Measurements from ENCODE around the gene GTSE1. TPM values are rescaled to one million over a fixed set of nuclear protein-coding genes. Genes with fewer than 3 reads are reported as not detected.

Gene GTSE1
- total and polyA plus RNA-seq, 2 donors (not counting 1 experiment from before 2014, with no cell fraction given), result 2.0 to 3.6 TPM

DNA sequence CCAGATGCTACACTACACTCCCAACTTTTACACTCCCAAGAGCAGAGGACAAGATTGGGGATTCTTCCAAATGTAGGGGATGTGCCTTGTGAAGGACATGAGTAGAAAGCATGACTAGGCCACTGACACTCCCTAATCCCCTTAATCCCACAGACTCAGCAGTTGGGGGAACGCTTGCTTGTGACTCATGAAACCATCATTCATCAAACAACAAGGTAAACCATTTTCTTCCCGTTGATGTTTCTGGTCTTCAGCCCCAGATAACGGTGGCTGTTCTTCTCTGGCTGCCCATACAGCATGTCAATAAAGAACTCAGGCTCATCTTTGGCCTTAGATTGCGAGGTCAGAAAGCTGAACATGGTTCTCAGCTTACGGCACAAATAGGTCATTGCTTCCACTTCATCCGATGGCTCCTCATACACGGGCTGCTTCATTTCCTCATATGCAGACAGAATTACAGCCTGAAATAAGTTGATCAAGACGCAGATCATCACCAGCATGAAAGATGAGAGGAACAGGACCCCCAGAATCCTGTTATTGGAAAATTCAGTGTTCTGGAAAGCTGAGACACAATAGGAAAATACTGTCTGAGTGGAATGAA, 40.2 kb upstream of the GTSE1 start:
- TF ChIP-seq, protein P1, sequence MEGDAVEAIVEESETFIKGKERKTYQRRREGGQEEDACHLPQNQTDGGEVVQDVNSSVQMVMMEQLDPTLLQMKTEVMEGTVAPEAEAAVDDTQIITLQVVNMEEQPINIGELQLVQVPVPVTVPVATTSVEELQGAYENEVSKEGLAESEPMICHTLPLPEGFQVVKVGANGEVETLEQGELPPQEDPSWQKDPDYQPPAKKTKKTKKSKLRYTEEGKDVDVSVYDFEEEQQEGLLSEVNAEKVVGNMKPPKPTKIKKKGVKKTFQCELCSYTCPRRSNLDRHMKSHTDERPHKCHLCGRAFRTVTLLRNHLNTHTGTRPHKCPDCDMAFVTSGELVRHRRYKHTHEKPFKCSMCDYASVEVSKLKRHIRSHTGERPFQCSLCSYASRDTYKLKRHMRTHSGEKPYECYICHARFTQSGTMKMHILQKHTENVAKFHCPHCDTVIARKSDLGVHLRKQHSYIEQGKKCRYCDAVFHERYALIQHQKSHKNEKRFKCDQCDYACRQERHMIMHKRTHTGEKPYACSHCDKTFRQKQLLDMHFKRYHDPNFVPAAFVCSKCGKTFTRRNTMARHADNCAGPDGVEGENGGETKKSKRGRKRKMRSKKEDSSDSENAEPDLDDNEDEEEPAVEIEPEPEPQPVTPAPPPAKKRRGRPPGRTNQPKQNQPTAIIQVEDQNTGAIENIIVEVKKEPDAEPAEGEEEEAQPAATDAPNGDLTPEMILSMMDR (conservative IDR thresholded peaks at IDR 0.05 in 1 of 2, IDR thresholded peaks at IDR 0.05 in 1 of 2; ENCODE audit: low read depth in 1 of 2, low read length in 2 of 2), result no peak
- no peak for TF ChIP-seq EZH2 (IDR thresholded peaks at IDR 0.05; ENCODE audit: low read length, missing control alignments)
- Histone ChIP-seq H3K4me2 (ENCODE audit: extremely low read depth, insufficient read depth, low read length) (no peak overlapping the region), H3K36me3 (ENCODE audit: control insufficient read depth, insufficient read depth, low read length) (no peaks in the 10 kb centered on the region), H3K27ac (ENCODE audit: insufficient read depth, low read length) (no peak overlapping the region), H2AFZ (ENCODE audit: low read length) (no peak overlapping the region), H3K79me2 (ENCODE audit: control insufficient read depth, insufficient read depth, low read length) (no peaks in the 10 kb centered on the region), H3K9me3 (ENCODE audit: control insufficient read depth, insufficient read depth, low read depth, low read length) (no peaks in the 10 kb centered on the region), H4K20me1 (ENCODE audit: control insufficient read depth, extremely low read depth, insufficient read depth, low read length) (no peaks in the 10 kb centered on the region), H3K27me3 (ENCODE audit: control insufficient read depth, insufficient read depth, low read length) (peaks cover 8% of the 10 kb centered on the region), H3K9ac (ENCODE audit: insufficient read depth, low read length) (no peak overlapping the region), H3K4me3 (replicated peaks in 1 of 4; ENCODE audit: control extremely low read depth in 1 of 4, insufficient read depth in 1 of 4, low read depth in 3 of 4, low read length in 4 of 4) (no peak overlapping the region), H3K4me1 (ENCODE audit: control insufficient read depth, extremely low read depth, insufficient read depth, low read length) (no peaks in the 10 kb centered on the region)
- DNase-seq (ENCODE audit: low read depth in 2 of 2), result no peak

DNA sequence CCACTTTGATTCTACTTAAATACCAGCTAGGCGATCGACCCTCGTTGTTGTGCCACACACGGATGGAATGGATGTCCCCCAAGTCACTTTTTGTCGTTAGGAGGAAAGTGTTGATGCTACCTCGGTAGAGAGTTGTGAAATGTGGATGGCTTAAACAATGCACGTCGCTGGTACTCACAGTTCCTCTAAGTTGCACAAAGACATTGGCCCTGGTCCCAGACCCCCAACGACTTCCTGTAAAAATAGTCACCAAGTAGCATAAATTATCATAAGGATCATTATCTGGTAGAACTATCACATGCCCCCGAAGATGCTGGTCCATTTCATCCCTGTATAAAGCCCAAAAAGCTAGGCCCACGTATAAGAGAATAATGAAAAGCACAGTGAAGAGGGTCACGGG, 37.3 kb upstream of the GTSE1 start:
- H3K4me2 ChIP-seq (ENCODE audit: extremely low read depth, insufficient read depth, low read length), result no peak overlapping the region
- H3K27ac ChIP-seq (ENCODE audit: insufficient read depth, low read length), result no peak overlapping the region
- no peak overlapping the region for H2AFZ ChIP-seq (ENCODE audit: low read length)
- no peaks in the 10 kb centered on the region for H3K4me1 ChIP-seq (ENCODE audit: control insufficient read depth, extremely low read depth, insufficient read depth, low read length)
- TF ChIP-seq, protein P1 (conservative IDR thresholded peaks at IDR 0.05 in 1 of 2, IDR thresholded peaks at IDR 0.05 in 1 of 2; ENCODE audit: low read depth in 1 of 2, low read length in 2 of 2), result no peak
- no peak for TF ChIP-seq EZH2 (IDR thresholded peaks at IDR 0.05; ENCODE audit: low read length, missing control alignments)
- H3K9ac ChIP-seq (ENCODE audit: insufficient read depth, low read length), result no peak overlapping the region
- H3K9me3 ChIP-seq (ENCODE audit: control insufficient read depth, insufficient read depth, low read depth, low read length), result no peaks in the 10 kb centered on the region
- H3K27me3 ChIP-seq (ENCODE audit: control insufficient read depth, insufficient read depth, low read length), result peaks cover 13% of the 10 kb centered on the region
- no peaks in the 10 kb centered on the region for H3K36me3 ChIP-seq (ENCODE audit: control insufficient read depth, insufficient read depth, low read length)
- no peaks in the 10 kb centered on the region for H3K79me2 ChIP-seq (ENCODE audit: control insufficient read depth, insufficient read depth, low read length)
- no peak overlapping the region for H3K4me3 ChIP-seq (replicated peaks in 1 of 4; ENCODE audit: control extremely low read depth in 1 of 4, insufficient read depth in 1 of 4, low read depth in 3 of 4, low read length in 4 of 4)
- H4K20me1 ChIP-seq (ENCODE audit: control insufficient read depth, extremely low read depth, insufficient read depth, low read length), result no peaks in the 10 kb centered on the region
- DNase-seq (ENCODE audit: low read depth in 2 of 2), result no peak

DNA sequence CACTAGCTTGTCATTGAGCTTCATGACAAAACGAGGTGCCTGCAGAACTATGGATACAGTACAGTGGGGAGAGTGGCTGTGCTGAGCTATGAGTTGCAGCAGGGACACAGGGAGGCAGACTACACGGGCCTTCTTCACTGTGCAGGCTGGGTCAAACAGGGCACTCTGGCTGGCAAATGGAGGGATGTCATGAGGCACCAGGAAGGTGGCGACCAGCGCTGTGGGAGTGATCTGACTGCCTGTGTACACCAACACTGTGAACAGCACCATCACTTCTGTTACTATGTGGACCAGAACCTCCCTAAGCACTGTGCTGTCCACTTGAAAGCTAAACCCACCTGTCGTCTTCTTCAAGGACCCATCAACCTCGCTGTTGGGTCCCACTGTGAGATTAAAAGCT, 36.6 kb upstream of the GTSE1 start:
- Histone ChIP-seq H4K20me1 (ENCODE audit: control insufficient read depth, extremely low read depth, insufficient read depth, low read length) (no peaks in the 10 kb centered on the region), H3K27ac (ENCODE audit: insufficient read depth, low read length) (no peak overlapping the region), H3K79me2 (ENCODE audit: control insufficient read depth, insufficient read depth, low read length) (no peaks in the 10 kb centered on the region), H3K4me1 (ENCODE audit: control insufficient read depth, extremely low read depth, insufficient read depth, low read length) (no peaks in the 10 kb centered on the region), H3K9me3 (ENCODE audit: control insufficient read depth, insufficient read depth, low read depth, low read length) (no peaks in the 10 kb centered on the region), H3K9ac (ENCODE audit: insufficient read depth, low read length) (no peak overlapping the region), H3K4me2 (ENCODE audit: extremely low read depth, insufficient read depth, low read length) (no peak overlapping the region), H3K27me3 (ENCODE audit: control insufficient read depth, insufficient read depth, low read length) (peaks cover 13% of the 10 kb centered on the region), H3K36me3 (ENCODE audit: control insufficient read depth, insufficient read depth, low read length) (no peaks in the 10 kb centered on the region), H3K4me3 (replicated peaks in 1 of 4; ENCODE audit: control extremely low read depth in 1 of 4, insufficient read depth in 1 of 4, low read depth in 3 of 4, low read length in 4 of 4) (no peak overlapping the region), H2AFZ (ENCODE audit: low read length) (no peak overlapping the region)
- no peak for DNase-seq (ENCODE audit: low read depth in 2 of 2)
- TF ChIP-seq, protein P1 (conservative IDR thresholded peaks at IDR 0.05 in 1 of 2, IDR thresholded peaks at IDR 0.05 in 1 of 2; ENCODE audit: low read depth in 1 of 2, low read length in 2 of 2), result no peak
- no peak for TF ChIP-seq EZH2 (IDR thresholded peaks at IDR 0.05; ENCODE audit: low read length, missing control alignments)

All from fibroblast of lung (primary cell).